Common myeloid progenitor, CD34-positive (primary cell): ENCODE data around the gene NES.
A peak's percentile ranks its signal among the peaks of the same experiment; 100 is the strongest.

ENCODE experiments used
- CTCF ChIA-PET: fragments of 350-600 bp; sonication (Branson Sonifier 250); formaldehyde crosslinking; loops from one replicate; lab custom pipeline; 2021; ENCODE audit warnings: antibody characterized with exemption; lab: Charles Lee
- POLR2A ChIA-PET: fragments of 350-600 bp; sonication (Branson Sonifier 250); formaldehyde crosslinking; loops from one replicate; lab custom pipeline; 2021; ENCODE audit warnings: antibody characterized with exemption; lab: Charles Lee
- DNase-seq, 3 donors: peaks; one replicate each; pipeline versions ENCODE4 v3.0.0 to v3.0.0-alpha.2; 2013
- H3K27ac ChIP-seq, 2 experiments: 1 replicate in 1 of 2; 2 replicates in 1 of 2; pipeline ENCODE4 v1.7.0; 2013; ENCODE audit warnings: inconsistent platforms in 2 of 2, low read length in 2 of 2, mild to moderate bottlenecking in 2 of 2, low read depth in 1 of 2, moderate library complexity in 1 of 2; ENCODE audit not compliant: severe bottlenecking in 2 of 2, insufficient read depth in 1 of 2, poor library complexity in 1 of 2
- H3K27me3 ChIP-seq, 5 experiments: replicated peaks in 2 of 5; 1 replicate in 3 of 5; 2 replicates in 2 of 5; pipeline versions ENCODE4 v1.6.1 to v1.7.0; 2013; ENCODE audit warnings: low read length in 4 of 5, mild to moderate bottlenecking in 2 of 5, moderate library complexity in 2 of 5, inconsistent platforms in 1 of 5; ENCODE audit not compliant: insufficient read depth in 5 of 5, control insufficient read depth in 4 of 5
- H3K36me3 ChIP-seq, 4 experiments: 1 replicate in 2 of 4; 2 replicates in 2 of 4; pipeline versions ENCODE4 v1.6.1 to v1.7.0; 2013; ENCODE audit warnings: low read length in 3 of 4, control low read depth in 1 of 4, mild to moderate bottlenecking in 1 of 4; ENCODE audit not compliant: control insufficient read depth in 4 of 4, insufficient read depth in 4 of 4
- H3K4me1 ChIP-seq, 4 experiments: 1 replicate in 3 of 4; 2 replicates in 1 of 4; pipeline versions ENCODE4 v1.6.1 to v1.7.1; 2013; ENCODE audit warnings: low read length in 3 of 4, mild to moderate bottlenecking in 3 of 4, control low read depth in 1 of 4, inconsistent platforms in 1 of 4, moderate library complexity in 1 of 4; ENCODE audit not compliant: control insufficient read depth in 4 of 4, insufficient read depth in 4 of 4; ENCODE audit errors: control extremely low read depth in 1 of 4
- H3K4me3 ChIP-seq, 7 experiments: 1 replicate in 4 of 7; 2 replicates in 3 of 7; pipeline versions ENCODE4 v1.5.1 to v1.7.0; 2013; ENCODE audit warnings: mild to moderate bottlenecking in 7 of 7, low read length in 6 of 7, moderate library complexity in 6 of 7, inconsistent platforms in 2 of 7, low read depth in 2 of 7, control low read depth in 1 of 7; ENCODE audit not compliant: insufficient read depth in 4 of 7, control insufficient read depth in 1 of 7; ENCODE audit errors: extremely low read depth in 1 of 7
- H3K9me3 ChIP-seq, 5 experiments: 1 replicate in 4 of 5; 2 replicates in 1 of 5; pipeline versions ENCODE4 v1.6.1 to v1.7.1; 2013; ENCODE audit warnings: low read length in 4 of 5, mild to moderate bottlenecking in 2 of 5, inconsistent platforms in 1 of 5, low read depth in 1 of 5, moderate library complexity in 1 of 5; ENCODE audit not compliant: control insufficient read depth in 4 of 5, insufficient read depth in 2 of 5; ENCODE audit errors: control extremely low read depth in 1 of 5
- WGBS: methylation state at CpG from one replicate; pipeline ENCODE4 v1.1.5; 2013; ENCODE audit not compliant: insufficient coverage; 5-methylcytosine and 5-hydroxymethylcytosine counted together

NES gene

GRCh38 chr1:156696755-156697154 is 19.5 kb upstream of the NES start:
- 98% methylated on average over 7 of the region's 8 CpGs for WGBS
- no peaks in the 10 kb centered on the region for H3K36me3 ChIP-seq
- no peak overlapping the region for H3K4me3 ChIP-seq
- H3K27ac ChIP-seq, result no peak overlapping the region
- peaks cover 0 to 49% (median 20%) of the 10 kb centered on the region in 5 experiments for H3K27me3 ChIP-seq
- H3K4me1 ChIP-seq, result peaks cover 0 to 23% (median 19%) of the 10 kb centered on the region in 4 experiments
- DNase-seq, result no peak
- H3K9me3 ChIP-seq, result no peaks in the 10 kb centered on the region
- ChIA-PET CTCF (interaction anchor here (2.9 to 14.1 kb wide), 3 partner anchors 10 to 29 kb away, joined by 16 to 236 read pairs (median 34); partner anchors contain the start of genes CRABP2, ISG20L2 and METTL25B), POLR2A (no interaction called here)

GRCh38 chr1:156694690-156694962 is 17.4 kb upstream of the NES start:
- Histone ChIP-seq H3K4me1 (peaks cover 0 to 33% (median 25%) of the 10 kb centered on the region in 4 experiments), H3K9me3 (no peaks in the 10 kb centered on the region), H3K27me3 (peaks cover 0 to 53% (median 28%) of the 10 kb centered on the region in 5 experiments), H3K36me3 (no peaks in the 10 kb centered on the region), H3K4me3 (no peak overlapping the region), H3K27ac (no peak overlapping the region)
- POLR2A ChIA-PET, result no interaction called here
- no peak for DNase-seq
- CTCF ChIA-PET, result interaction anchor here (1.0 to 21.6 kb wide), 8 partner anchors 11 to 233 kb away, joined by 3 to 393 read pairs (median 3); partner anchors contain the start of genes ISG20L2, METTL25B, NES and NTRK1
- 96% methylated on average over 5 of the region's 5 CpGs for WGBS

DNA sequence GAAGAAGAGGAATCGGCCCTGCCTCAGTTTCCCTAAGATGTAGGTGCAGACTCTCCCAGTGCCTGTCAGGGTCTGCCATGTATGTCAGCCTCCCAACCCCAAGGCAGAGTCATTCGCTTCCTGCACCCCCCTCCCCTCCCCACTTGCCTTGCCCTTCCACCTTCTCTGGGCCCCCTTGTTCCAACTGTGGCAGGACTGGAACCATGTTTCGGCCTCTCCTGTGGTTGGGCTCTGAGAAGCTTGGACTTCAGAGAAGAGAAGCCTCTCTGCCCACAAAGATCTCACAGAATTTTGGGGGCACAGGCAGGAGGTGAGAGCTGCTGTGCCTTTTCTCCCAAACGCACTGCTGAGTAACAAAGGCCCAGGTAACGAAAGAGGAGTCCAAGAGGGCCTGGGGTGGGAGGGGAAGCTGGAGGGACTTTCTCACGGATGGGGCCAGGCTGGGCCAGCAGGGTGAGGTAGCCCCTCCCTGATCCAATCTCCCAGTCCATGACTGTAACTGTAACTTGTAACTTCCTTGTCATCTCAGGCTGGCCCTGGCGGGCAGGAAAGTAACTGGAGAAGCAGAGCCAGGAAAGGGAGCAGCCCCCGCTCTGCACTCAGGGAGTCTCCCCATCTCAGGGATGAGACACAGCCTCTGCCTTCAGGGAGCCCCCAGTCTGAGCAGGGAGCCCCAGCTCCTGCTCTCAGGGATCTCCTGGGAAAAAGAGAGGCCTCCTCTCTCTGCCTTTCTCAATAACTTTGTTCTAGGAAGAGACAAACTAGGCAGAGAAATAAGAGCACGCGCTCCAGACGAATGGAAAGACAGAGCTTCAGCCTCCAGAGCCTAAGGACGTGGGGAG is 16.9 kb upstream of the NES start:
- Histone ChIP-seq H3K27me3 (peaks cover 0 to 55% (median 29%) of the 10 kb centered on the region in 5 experiments), H3K4me3 (no peak overlapping the region), H3K9me3 (no peaks in the 10 kb centered on the region), H3K27ac (peak overlapping the region in 1 of 2 experiments; percentile 46), H3K36me3 (no peaks in the 10 kb centered on the region), H3K4me1 (peaks cover 0 to 38% (median 29%) of the 10 kb centered on the region in 4 experiments)
- 82% methylated on average over 7 of the region's 12 CpGs for WGBS
- ChIA-PET POLR2A (no interaction called here), CTCF (interaction anchor here (1.0 to 21.6 kb wide), 10 partner anchors 12 to 234 kb away, joined by 3 to 393 read pairs (median 3); partner anchors contain the start of genes ISG20L2, METTL25B, NES and NTRK1)
- no peak for DNase-seq

DNA sequence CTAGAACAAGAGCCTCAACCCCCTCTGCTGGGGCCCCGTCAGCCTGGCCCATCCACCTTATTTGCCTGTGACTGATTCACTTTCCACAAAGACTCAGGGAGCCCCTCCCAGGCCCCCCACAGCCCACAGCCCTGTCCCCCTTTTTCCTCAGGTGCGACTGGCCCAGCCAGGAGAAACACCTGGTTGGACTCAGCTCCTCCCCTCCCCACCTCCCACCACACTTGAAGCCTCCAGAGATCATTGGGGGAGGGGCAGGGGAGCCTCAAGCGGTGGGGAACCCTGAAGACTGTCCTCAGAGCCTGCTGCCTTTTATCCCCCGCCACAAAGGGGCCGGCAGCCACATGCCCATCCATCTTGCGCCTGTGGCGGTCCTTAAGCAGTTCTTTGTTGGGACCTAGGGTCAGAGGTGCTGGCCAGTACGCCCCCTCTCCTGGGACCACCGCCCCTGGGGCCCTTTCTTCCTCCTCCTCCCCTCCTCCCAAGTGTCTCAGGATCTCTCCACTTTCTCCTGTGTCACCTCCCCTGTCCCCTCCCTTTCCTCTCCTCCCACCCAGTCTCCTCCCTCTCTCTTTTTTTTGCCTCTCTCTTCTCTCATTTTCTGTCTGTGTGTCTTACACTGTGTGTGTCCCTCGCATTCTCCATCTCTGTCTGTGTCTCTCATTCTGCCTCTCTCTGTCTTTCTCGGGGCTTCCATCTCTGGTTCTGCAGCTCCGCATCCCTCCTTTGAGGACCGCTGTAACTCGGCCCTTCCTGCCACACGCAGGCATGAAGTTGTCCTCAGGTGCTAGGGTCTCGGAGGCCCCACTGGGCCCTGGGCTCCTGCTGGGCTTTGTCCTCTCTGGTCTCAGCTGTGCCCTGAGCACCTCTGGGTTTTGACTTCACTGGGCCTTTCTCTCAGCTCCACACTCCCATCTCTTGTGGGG is 16.0 kb upstream of the NES start:
- H3K36me3 ChIP-seq, result no peaks in the 10 kb centered on the region
- ChIA-PET CTCF (interaction anchor here (0.5 to 24.9 kb wide), 11 partner anchors 10 to 234 kb away, joined by 3 to 393 read pairs (median 3); partner anchors contain the start of genes CRABP2, ISG20L2, METTL25B and NES), POLR2A (no interaction called here)
- H3K27me3 ChIP-seq, result peaks cover 0 to 62% (median 29%) of the 10 kb centered on the region in 5 experiments
- H3K4me3 ChIP-seq, result no peak overlapping the region
- 49% methylated on average over 10 of the region's 16 CpGs for WGBS
- peak in 2 of 3 donors; percentile 33 to 39 for DNase-seq
- no peaks in the 10 kb centered on the region for H3K9me3 ChIP-seq
- H3K4me1 ChIP-seq, result peaks cover 0 to 39% (median 29%) of the 10 kb centered on the region in 4 experiments
- H3K27ac ChIP-seq, result peak overlapping the region in 1 of 2 experiments; percentile 46

DNA sequence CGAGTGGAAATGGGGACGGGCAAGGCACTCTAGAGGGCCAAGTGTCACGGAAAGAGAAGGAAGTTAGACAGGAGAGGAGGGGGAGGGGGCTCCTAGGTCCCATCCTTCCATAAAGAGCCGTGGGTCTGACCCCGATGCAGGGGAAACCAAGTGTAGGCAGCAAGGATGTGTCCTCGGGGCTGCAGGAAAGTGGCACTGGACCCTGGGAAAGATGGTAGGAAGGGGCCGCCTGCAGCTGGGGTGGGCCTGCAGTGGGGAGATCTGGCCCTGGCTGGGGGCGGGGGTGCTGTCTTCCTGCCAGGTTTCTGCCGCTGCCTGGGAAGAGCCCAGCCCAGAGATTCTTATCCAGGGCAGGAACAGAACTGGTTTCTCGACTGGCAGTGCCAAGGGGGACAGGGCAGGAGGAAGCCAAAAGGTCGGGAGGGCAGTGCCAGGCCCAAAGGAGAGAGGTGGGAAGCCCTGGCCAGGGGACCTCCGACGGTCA is 15.3 kb upstream of the NES start:
- H3K27ac ChIP-seq, result no peak overlapping the region
- peaks cover 0 to 62% (median 29%) of the 10 kb centered on the region in 5 experiments for H3K27me3 ChIP-seq
- H3K9me3 ChIP-seq, result no peaks in the 10 kb centered on the region
- 2% methylated on average over 10 of the region's 13 CpGs for WGBS
- peak overlapping the region in 1 of 7 experiments; percentile 28 for H3K4me3 ChIP-seq
- peak in 1 of 3 donors; percentile 20 for DNase-seq
- ChIA-PET CTCF (interaction anchor here (0.5 to 24.9 kb wide), 9 partner anchors 10 to 277 kb away, joined by 3 to 393 read pairs (median 30); partner anchors contain the start of genes CRABP2, INSRR, ISG20L2 and METTL25B), POLR2A (no interaction called here)
- peaks cover 0 to 39% (median 29%) of the 10 kb centered on the region in 4 experiments for H3K4me1 ChIP-seq
- H3K36me3 ChIP-seq, result no peaks in the 10 kb centered on the region

GRCh38 chr1:156691665-156692440 is 14.6 kb upstream of the NES start:
- Histone ChIP-seq H3K9me3 (no peaks in the 10 kb centered on the region), H3K27ac (no peak overlapping the region), H3K4me1 (peaks cover 0 to 39% (median 29%) of the 10 kb centered on the region in 4 experiments), H3K27me3 (peaks cover 0 to 62% (median 29%) of the 10 kb centered on the region in 5 experiments), H3K36me3 (no peaks in the 10 kb centered on the region), H3K4me3 (no peak overlapping the region)
- DNase-seq, result peak in 2 of 3 donors; percentile 14 to 25
- ChIA-PET POLR2A (no interaction called here), CTCF (interaction anchor here (0.5 to 24.9 kb wide), 11 partner anchors 9 to 278 kb away, joined by 3 to 393 read pairs (median 25); partner anchors contain the start of genes CRABP2, INSRR, ISG20L2 and METTL25B)
- WGBS, result 7% methylated on average over 12 of the region's 20 CpGs
